ENCODE results near the gene SLCO1B1.

DNA sequence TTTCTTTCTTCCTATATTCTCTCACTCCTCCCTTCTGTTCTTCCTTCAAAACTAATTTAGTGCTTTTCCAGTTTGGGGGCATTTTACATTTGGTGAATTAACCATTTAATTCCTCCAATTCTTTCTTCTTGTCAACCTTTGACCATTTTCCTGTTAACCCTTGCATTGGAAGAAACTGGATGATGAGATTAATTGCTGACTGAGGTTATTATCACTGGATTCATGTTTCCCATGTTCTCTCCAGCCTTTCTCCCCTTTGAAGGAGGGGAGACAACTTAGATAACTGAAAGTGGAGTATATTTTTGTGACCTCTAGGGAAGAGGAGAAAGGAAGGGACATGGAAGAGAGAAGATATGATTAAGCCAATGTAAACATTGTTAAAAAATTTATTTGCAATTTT, 133.2 kb downstream of the SLCO1B1 start:
- TF ChIP-seq, protein P1, sequence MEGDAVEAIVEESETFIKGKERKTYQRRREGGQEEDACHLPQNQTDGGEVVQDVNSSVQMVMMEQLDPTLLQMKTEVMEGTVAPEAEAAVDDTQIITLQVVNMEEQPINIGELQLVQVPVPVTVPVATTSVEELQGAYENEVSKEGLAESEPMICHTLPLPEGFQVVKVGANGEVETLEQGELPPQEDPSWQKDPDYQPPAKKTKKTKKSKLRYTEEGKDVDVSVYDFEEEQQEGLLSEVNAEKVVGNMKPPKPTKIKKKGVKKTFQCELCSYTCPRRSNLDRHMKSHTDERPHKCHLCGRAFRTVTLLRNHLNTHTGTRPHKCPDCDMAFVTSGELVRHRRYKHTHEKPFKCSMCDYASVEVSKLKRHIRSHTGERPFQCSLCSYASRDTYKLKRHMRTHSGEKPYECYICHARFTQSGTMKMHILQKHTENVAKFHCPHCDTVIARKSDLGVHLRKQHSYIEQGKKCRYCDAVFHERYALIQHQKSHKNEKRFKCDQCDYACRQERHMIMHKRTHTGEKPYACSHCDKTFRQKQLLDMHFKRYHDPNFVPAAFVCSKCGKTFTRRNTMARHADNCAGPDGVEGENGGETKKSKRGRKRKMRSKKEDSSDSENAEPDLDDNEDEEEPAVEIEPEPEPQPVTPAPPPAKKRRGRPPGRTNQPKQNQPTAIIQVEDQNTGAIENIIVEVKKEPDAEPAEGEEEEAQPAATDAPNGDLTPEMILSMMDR (IDR thresholded peaks at IDR 0.05; ENCODE audit: low read depth, low read length, missing input control) = no peak
- no peak for TF ChIP-seq MAX (IDR thresholded peaks at IDR 0.05)
- no peak for TF ChIP-seq EGR1 (IDR thresholded peaks at IDR 0.05; ENCODE audit: low read depth in 2 of 2)
